SK-N-SH (cell line): ENCODE data around the gene OSBPL10. TPM values are rescaled to one million over a fixed set of nuclear protein-coding genes. Genes with fewer than 3 reads are reported as not detected.
A peak's percentile ranks its signal among the peaks of the same experiment; 100 is the strongest.
"Not testable (repeated sequence)": the region's sequence is repeated elsewhere in the genome, so short reads cannot be mapped to it uniquely, and the experiment has no call there.

Source experiments
- CTCF ChIA-PET: fragments of 300-600, 350-600 bp; formaldehyde crosslinking; extraction: SDS; loops from one replicate; lab custom pipeline; 2021; lab: Yijun Ruan, JAX
- POLR2A ChIA-PET: fragments of 350-600 bp; sonication (Branson Sonifier 250); formaldehyde crosslinking; extraction: SDS; loops from one replicate; lab custom pipeline; 2020; ENCODE audit warnings: antibody characterized with exemption, inconsistent platforms; lab: Yijun Ruan, JAX
- DNase-seq: peaks from one replicate; pipeline ENCODE4 v3.0.0; 2012
- H2AFZ ChIP-seq: fragments of 200-600 bp; sonication (generic); 2 replicates; pipeline ENCODE4 v1.8.1; 2016; ENCODE audit warnings: antibody characterized with exemption, mild to moderate bottlenecking, low read depth
- H3F3A ChIP-seq: fragments of 200-600 bp; sonication (generic); replicated peaks from 2 replicates; pipeline ENCODE3; 2016; ENCODE audit warnings: antibody characterized with exemption, mild to moderate bottlenecking; ENCODE audit not compliant: insufficient read depth
- H3K27ac ChIP-seq, 2 experiments: fragments of 200-500 bp in 1 of 2; fragments of 200-600 bp in 1 of 2; sonication (Bioruptor generic) in 1 of 2; sonication (generic), shearing (Covaris generic) in 1 of 2; 2 replicates each; pipeline versions ENCODE4 v1.5.1 to v1.6.1; 2014 to 2016; ENCODE audit warnings: low read depth in 2 of 2, inconsistent platforms in 1 of 2, low read length in 1 of 2, mild to moderate bottlenecking in 1 of 2, mixed read lengths in 1 of 2
- H3K27me3 ChIP-seq: fragments of 200-600 bp; sonication (generic), shearing (Covaris generic); 2 replicates; pipeline ENCODE4 v1.6.1; 2016; ENCODE audit warnings: mixed run types; ENCODE audit not compliant: insufficient read depth
- H3K36me3 ChIP-seq, 2 experiments: fragments of 200-500 bp in 1 of 2; fragments of 200-600 bp in 1 of 2; sonication (Bioruptor generic) in 1 of 2; sonication (generic) in 1 of 2; replicated peaks in 1 of 2; 2 replicates each; pipeline versions ENCODE3 to v1.5.1; 2014 to 2016; ENCODE audit warnings: low read length in 1 of 2, mild to moderate bottlenecking in 1 of 2; ENCODE audit not compliant: insufficient read depth in 2 of 2, control insufficient read depth in 1 of 2
- H3K4me1 ChIP-seq, 2 experiments: fragments of 200-500 bp in 1 of 2; fragments of 200-600 bp in 1 of 2; sonication (Bioruptor generic) in 1 of 2; sonication (generic), shearing (Covaris generic) in 1 of 2; 2 replicates each; pipeline versions ENCODE4 v1.5.1 to v1.6.1; 2014 to 2016; ENCODE audit warnings: low read depth in 1 of 2, low read length in 1 of 2, mixed run types in 1 of 2; ENCODE audit not compliant: insufficient read depth in 2 of 2, control insufficient read depth in 1 of 2
- H3K4me2 ChIP-seq: fragments of 200-600 bp; sonication (generic), shearing (Covaris generic); 2 replicates; pipeline ENCODE4 v1.6.1; 2017; ENCODE audit warnings: mixed run types
- H3K4me3 ChIP-seq, 2 experiments: fragments of 200-500 bp in 1 of 2; fragments of 200-600 bp in 1 of 2; sonication (Bioruptor generic) in 1 of 2; sonication (generic), shearing (Covaris generic) in 1 of 2; 2 replicates each; pipeline versions ENCODE4 v1.5.1 to v1.8.1; 2014 to 2016; ENCODE audit warnings: low read depth in 2 of 2, inconsistent platforms in 1 of 2, low read length in 1 of 2, mild to moderate bottlenecking in 1 of 2, mixed read lengths in 1 of 2, moderate library complexity in 1 of 2
- H3K79me2 ChIP-seq: fragments of 200-600 bp; sonication (generic); 2 replicates; pipeline ENCODE4 v1.8.1; 2017; ENCODE audit warnings: mild to moderate bottlenecking; ENCODE audit not compliant: insufficient read depth
- H3K9ac ChIP-seq: fragments of 200-600 bp; sonication (generic); 2 replicates; pipeline ENCODE4 v1.6.1; 2017; ENCODE audit warnings: mixed run types
- H3K9me2 ChIP-seq: fragments of 200-600 bp; sonication (generic); 2 replicates; pipeline ENCODE4 v1.6.1; 2017; ENCODE audit warnings: mixed run types
- H3K9me3 ChIP-seq: fragments of 200-600 bp; sonication (generic); 2 replicates; pipeline ENCODE4 v1.6.1; 2017; ENCODE audit warnings: mixed run types, mild to moderate bottlenecking, moderate library complexity
- H4K20me1 ChIP-seq: fragments of 200-600 bp; sonication (generic); 2 replicates; pipeline ENCODE4 v1.6.1; 2017; ENCODE audit warnings: mild to moderate bottlenecking, mixed run types; ENCODE audit not compliant: insufficient read depth
- CHD2 ChIP-seq: fragments of 150-350 bp; IDR thresholded peaks from 2 replicates; pipeline ENCODE4 v1.6.1; 2018; ENCODE audit warnings: low read length; ENCODE audit not compliant: partially characterized antibody
- EP300 ChIP-seq, 2 experiments: IDR thresholded peaks; 2 replicates each; pipeline versions ENCODE4 v1.4.0 to v1.6.1; 2012; ENCODE audit warnings: borderline replicate concordance in 1 of 2, low read depth in 1 of 2, low read length in 1 of 2
- EZH2phosphoT487 ChIP-seq: fragments of 200-600 bp; sonication (generic); IDR thresholded peaks from 2 replicates; pipeline ENCODE4 v1.6.1; 2017; ENCODE audit warnings: low read depth, mixed run types, mild to moderate bottlenecking, antibody characterized with exemption, moderate library complexity, borderline replicate concordance
- FOSL2 ChIP-seq: IDR thresholded peaks from 2 replicates; pipeline ENCODE4 v1.4.0; 2012; ENCODE audit warnings: low read depth, mild to moderate bottlenecking, moderate library complexity, borderline replicate concordance
- FOXJ3 ChIP-seq: sonication (generic); formaldehyde crosslinking; IDR thresholded peaks from 2 replicates; pipeline ENCODE4 v1.5.1; 2020; ENCODE audit warnings: mild to moderate bottlenecking, missing genetic modification reagents
- GABPA ChIP-seq: IDR thresholded peaks from 2 replicates; pipeline ENCODE4 v1.4.0; 2012; ENCODE audit warnings: low read depth, mild to moderate bottlenecking
- GATA2 ChIP-seq: sonication (generic); formaldehyde crosslinking; IDR thresholded peaks from 2 replicates; pipeline ENCODE4 v1.5.0; 2020; ENCODE audit warnings: mild to moderate bottlenecking, missing genetic modification reagents
- JUND ChIP-seq: IDR thresholded peaks from 2 replicates; pipeline ENCODE4 v1.4.0; 2012
- NFIC ChIP-seq: IDR thresholded peaks from 2 replicates; pipeline ENCODE4 v1.4.0; 2012; ENCODE audit warnings: borderline replicate concordance
- NRF1 ChIP-seq: IDR thresholded peaks from 2 replicates; pipeline ENCODE4 v1.6.1; 2012; ENCODE audit warnings: low read depth, mild to moderate bottlenecking, low read length
- PBX3 ChIP-seq: IDR thresholded peaks from 2 replicates; pipeline ENCODE4; 2012
- RAD21 ChIP-seq: IDR thresholded peaks from 2 replicates; pipeline ENCODE4 v1.6.1; 2012; ENCODE audit warnings: mild to moderate bottlenecking, low read length
- TAF1 ChIP-seq: IDR thresholded peaks from 2 replicates; pipeline ENCODE4 v1.6.1; 2012; ENCODE audit warnings: low read depth, mild to moderate bottlenecking, low read length, moderate library complexity, borderline replicate concordance
- TCF12 ChIP-seq: IDR thresholded peaks from 2 replicates; pipeline ENCODE4 v1.4.0; 2012
- TEAD4 ChIP-seq: IDR thresholded peaks from 2 replicates; pipeline ENCODE4 v1.4.0; 2012; ENCODE audit warnings: mild to moderate bottlenecking, borderline replicate concordance; ENCODE audit not compliant: insufficient read depth
- USF1 ChIP-seq: IDR thresholded peaks from 2 replicates; pipeline ENCODE4 v1.4.0; 2012; ENCODE audit warnings: low read depth, borderline replicate concordance
- ZBTB33 ChIP-seq: IDR thresholded peaks from 2 replicates; pipeline ENCODE4 v1.4.0; 2012; ENCODE audit warnings: low read depth, borderline replicate concordance
- WGBS: methylation state at CpG from one replicate; pipeline ENCODE4 v1.1.6; 2017; ENCODE audit warnings: low lambda C conversion rate; 5-methylcytosine and 5-hydroxymethylcytosine counted together
- polyA plus RNA-seq, 3 experiments: library from polyadenylated mRNA; depleted of rRNA; stranded (reverse); fragments of >200 nt; gene quantifications; 2 replicates each; pipeline ENCODE4 v1.2.3, GENCODE V29; 2012

The OSBPL10 gene
- polyA plus RNA-seq, 1 of the 3 experiments (the other 2 are of a cell fraction) = 0.12 TPM

GRCh38 chr3:31692751-31693150, 288.3 kb downstream of the OSBPL10 start:
- Histone ChIP-seq H3K79me2 (no peaks in the 10 kb centered on the region), H3K27me3 (no peaks in the 10 kb centered on the region), H3K9me2 (no peaks in the 10 kb centered on the region), H3K9me3 (no peaks in the 10 kb centered on the region), H3K4me1 (peaks cover 0 to 2% of the 10 kb centered on the region in 2 experiments; a peak in 1 of 4 replicates), H4K20me1 (no peaks in the 10 kb centered on the region), H2AFZ (no peak overlapping the region), H3K36me3 (no peaks in the 10 kb centered on the region), H3K4me3 (no peak overlapping the region), H3K27ac (no peak overlapping the region), H3K4me2 (no peak overlapping the region), H3F3A (no peaks in the 10 kb centered on the region), H3K9ac (no peak overlapping the region)
- POLR2A ChIA-PET = no interaction called here
- CTCF ChIA-PET = interaction anchor here (0.8 to 1.4 kb wide), 3 partner anchors 10 to 160 kb away, joined by 3 to 4 read pairs (median 3); partner anchors contain the start of gene STT3B
- no peak for DNase-seq
- WGBS = 41% methylated on average over 5 of the region's 5 CpGs
- TF ChIP-seq RAD21 (peak; percentile 35), ZBTB33 (no peak), GATA2 (CRISPR knock-in tag) (no peak), TEAD4 (no peak), TCF12 (no peak), TAF1 (no peak)

- no peak overlapping the region for H3K4me3 ChIP-seq
- no peaks in the 10 kb centered on the region for H3F3A ChIP-seq
- peaks cover 0 to 2% of the 10 kb centered on the region in 2 experiments; a peak in 1 of 4 replicates for H3K4me1 ChIP-seq
- H3K27me3 ChIP-seq = no peaks in the 10 kb centered on the region
- no peaks in the 10 kb centered on the region for H3K9me3 ChIP-seq
- ChIA-PET POLR2A (no interaction called here), CTCF (no interaction called here)
- 67% methylated on average over 3 of the region's 3 CpGs for WGBS
- no peaks in the 10 kb centered on the region for H3K79me2 ChIP-seq
- no peaks in the 10 kb centered on the region for H3K9me2 ChIP-seq
- H3K36me3 ChIP-seq = no peaks in the 10 kb centered on the region
- TF ChIP-seq RAD21 (no peak), FOSL2 (no peak), NFIC (no peak), CHD2 (no peak), EZH2phosphoT487 (no peak), PBX3 (no peak), TEAD4 (no peak), GABPA (no peak), TAF1 (no peak), NRF1 (no peak), EP300 (IDR thresholded peaks at IDR 0.05; ENCODE audit: borderline replicate concordance in 1 of 2, low read depth in 1 of 2, low read length in 1 of 2) (no peak), USF1 (no peak), FOXJ3 (CRISPR knock-in tag) (no peak), TCF12 (no peak), JUND (no peak)
- no peak overlapping the region for H3K4me2 ChIP-seq
- H2AFZ ChIP-seq = no peak overlapping the region
- DNase-seq = no peak
- H3K9ac ChIP-seq = no peak overlapping the region
- H3K27ac ChIP-seq = no peak overlapping the region
- no peaks in the 10 kb centered on the region for H4K20me1 ChIP-seq
Measured at GRCh38 chr3:31690771-31691170, 290.3 kb downstream of the OSBPL10 start.

GRCh38 chr3:31689523-31689922, 291.5 kb downstream of the OSBPL10 start:
- H3K27me3 ChIP-seq, H3K36me3 ChIP-seq, H3K9ac ChIP-seq, H4K20me1 ChIP-seq, H3K4me3 ChIP-seq, H3K4me1 ChIP-seq, H3F3A ChIP-seq, H3K79me2 ChIP-seq, DNase-seq, H3K4me2 ChIP-seq, H3K9me3 ChIP-seq, H3K27ac ChIP-seq, H2AFZ ChIP-seq, POLR2A ChIA-PET, H3K9me2 ChIP-seq: not testable (repeated sequence)
- 38% methylated on average over 4 of the region's 4 CpGs for WGBS
- CTCF ChIA-PET = interaction anchor here (0.6 kb wide), 1 partner anchor 854 kb away, joined by 3 read pairs; no protein-coding TSS in a partner anchor
